AG10803 (cell line): ENCODE data around the gene PCSK5.
A peak's percentile ranks its signal among the peaks of the same experiment; 100 is the strongest.

Experiments used
- DNase-seq: peaks from one replicate; pipeline ENCODE4 v3.0.0; 2010; ENCODE audit warnings: low read depth
- H3K4me3 ChIP-seq: 2 replicates; pipeline ENCODE4 v1.5.1; 2011; ENCODE audit warnings: mild to moderate bottlenecking, low read length, control low read depth
- TF ChIP-seq, protein P1 (sequence below): conservative IDR thresholded peaks from 2 replicates; pipeline ENCODE4 v1.5.1; 2011; ENCODE audit warnings: mild to moderate bottlenecking, low read length, control low read depth, inconsistent platforms

The PCSK5 gene

DNA sequence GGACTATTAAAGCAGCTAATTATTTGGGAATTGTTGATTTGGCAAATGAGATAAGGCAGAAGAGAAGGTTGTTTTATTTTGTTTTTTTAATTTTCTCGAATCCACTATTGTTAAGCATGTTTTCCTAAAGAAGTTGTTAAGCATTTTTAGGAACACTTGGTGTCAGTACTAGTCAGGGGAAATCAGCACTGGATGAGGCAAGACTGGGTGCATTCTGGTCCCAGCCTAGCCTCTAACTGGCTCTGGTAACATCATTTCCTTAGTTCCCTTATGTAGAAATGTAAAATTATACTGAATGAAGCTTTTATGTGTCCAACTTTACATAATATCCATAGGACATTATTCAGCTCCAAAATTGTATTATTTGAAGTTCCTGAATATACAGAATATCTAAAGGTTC lies 196.1 kb downstream of the PCSK5 start:
- TF ChIP-seq, protein P1, sequence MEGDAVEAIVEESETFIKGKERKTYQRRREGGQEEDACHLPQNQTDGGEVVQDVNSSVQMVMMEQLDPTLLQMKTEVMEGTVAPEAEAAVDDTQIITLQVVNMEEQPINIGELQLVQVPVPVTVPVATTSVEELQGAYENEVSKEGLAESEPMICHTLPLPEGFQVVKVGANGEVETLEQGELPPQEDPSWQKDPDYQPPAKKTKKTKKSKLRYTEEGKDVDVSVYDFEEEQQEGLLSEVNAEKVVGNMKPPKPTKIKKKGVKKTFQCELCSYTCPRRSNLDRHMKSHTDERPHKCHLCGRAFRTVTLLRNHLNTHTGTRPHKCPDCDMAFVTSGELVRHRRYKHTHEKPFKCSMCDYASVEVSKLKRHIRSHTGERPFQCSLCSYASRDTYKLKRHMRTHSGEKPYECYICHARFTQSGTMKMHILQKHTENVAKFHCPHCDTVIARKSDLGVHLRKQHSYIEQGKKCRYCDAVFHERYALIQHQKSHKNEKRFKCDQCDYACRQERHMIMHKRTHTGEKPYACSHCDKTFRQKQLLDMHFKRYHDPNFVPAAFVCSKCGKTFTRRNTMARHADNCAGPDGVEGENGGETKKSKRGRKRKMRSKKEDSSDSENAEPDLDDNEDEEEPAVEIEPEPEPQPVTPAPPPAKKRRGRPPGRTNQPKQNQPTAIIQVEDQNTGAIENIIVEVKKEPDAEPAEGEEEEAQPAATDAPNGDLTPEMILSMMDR: peak; percentile 27; the same call in 1 of the 2 replicates
- peak; percentile 21 for DNase-seq
- no peak overlapping the region for H3K4me3 ChIP-seq

- TF ChIP-seq, protein P1: no peak
- H3K4me3 ChIP-seq: no peak overlapping the region
- DNase-seq: no peak
Observed at GRCh38 chr9:76087976-76088375, 197.5 kb downstream of the PCSK5 start.

DNA sequence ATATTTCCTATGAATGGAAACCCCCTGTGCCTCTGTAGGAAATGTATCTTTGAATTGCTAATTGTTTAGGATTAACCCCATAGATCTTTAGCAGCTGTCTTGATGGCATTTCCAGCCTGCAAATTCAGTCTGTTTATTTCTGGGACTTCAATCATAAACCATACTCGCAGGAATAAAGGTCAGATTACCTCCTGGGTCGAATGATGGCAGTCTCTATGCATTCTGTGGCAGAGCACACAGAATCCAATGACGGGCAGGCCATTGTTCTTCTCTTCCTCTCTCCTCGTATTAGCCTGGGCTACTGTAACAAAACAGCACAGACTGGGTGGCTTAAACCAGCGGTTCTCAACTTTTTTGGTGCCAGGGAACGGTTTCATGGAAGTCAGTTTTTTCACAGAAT lies 199.9 kb downstream of the PCSK5 start:
- DNase-seq: no peak
- TF ChIP-seq, protein P1: no peak
- no peak overlapping the region for H3K4me3 ChIP-seq

DNA sequence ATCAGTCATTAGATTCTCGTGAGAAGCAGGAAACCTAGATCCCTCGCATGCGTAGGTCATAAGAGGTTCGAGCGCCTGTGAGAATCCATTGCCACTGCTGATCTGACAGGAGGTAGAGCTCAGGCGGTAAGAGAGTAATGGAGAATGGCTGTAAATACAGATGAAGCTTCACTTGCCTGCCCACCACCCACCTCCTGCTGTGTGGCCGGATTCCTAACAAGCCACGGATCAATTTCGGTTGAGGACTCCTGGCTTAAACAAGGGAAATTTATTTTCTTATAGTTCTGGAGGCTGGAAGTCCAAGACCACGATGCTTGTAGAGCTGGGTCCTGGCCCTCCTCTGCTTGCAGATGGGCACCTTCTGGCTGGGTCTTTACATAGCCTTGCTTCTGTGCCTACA lies 200.4 kb downstream of the PCSK5 start:
- TF ChIP-seq, protein P1: no peak
- H3K4me3 ChIP-seq: no peak overlapping the region
- no peak for DNase-seq

- DNase-seq: no peak
- H3K4me3 ChIP-seq: no peak overlapping the region
- TF ChIP-seq, protein P1: no peak
Observed at GRCh38 chr9:76092572-76092971, 202.1 kb downstream of the PCSK5 start.

DNA sequence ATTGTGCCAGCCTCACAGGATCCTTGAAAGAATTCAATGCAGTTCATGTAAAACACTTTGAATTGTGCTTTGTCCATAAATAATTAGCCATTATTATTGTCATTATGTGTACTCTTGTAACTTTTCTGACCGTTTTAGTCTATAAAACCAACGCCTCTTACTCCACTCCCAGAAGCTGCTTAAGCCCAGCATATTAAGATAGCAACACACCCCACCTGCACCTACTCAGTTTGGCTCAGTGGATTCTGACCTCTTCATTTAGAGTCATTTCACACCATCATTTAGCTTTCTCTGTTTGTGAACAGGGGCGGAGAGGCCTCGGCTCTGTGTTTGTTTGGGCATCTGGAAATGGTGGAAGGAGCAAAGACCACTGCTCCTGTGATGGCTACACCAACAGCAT lies 205.1 kb downstream of the PCSK5 start:
- no peak overlapping the region for H3K4me3 ChIP-seq
- TF ChIP-seq, protein P1: no peak
- no peak for DNase-seq

DNA sequence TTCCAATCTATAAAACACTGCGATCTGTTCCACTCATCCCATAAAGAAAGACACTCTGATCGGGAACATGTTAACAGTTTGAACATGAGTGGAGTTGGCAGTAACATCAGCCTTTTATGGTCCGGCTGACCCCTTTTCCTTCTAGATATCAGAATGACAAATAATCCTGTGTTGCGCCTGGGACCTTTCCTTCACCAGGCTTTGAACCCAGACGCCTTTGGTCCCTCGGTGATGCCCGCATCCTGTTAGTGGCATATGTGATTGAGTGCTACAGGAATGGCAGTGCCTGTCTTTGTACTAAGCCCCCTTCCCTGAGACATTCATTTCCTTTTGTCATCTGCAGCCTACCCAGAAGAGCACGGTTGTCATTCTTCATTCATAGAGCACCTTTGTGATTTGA lies 209.0 kb downstream of the PCSK5 start:
- no peak for DNase-seq
- no peak overlapping the region for H3K4me3 ChIP-seq
- TF ChIP-seq, protein P1: no peak
